CD4-positive, alpha-beta T cell treated with Interleukin-17A for 1 hour (primary cell): ENCODE measurements around the gene LRRTM3.
A peak's percentile ranks its signal among the peaks of the same experiment; 100 is the strongest.

Experiments
- DNase-seq: peaks from one replicate; pipeline ENCODE4 v3.0.0-alpha.2; 2020

LRRTM3 gene

GRCh38 chr10:66925896-66926715 lies at the start of gene LRRTM3:
Gene LRRTM3, plus strand, starts transcription at chr10:66926036.
- DNase-seq: peak; percentile 16

GRCh38 chr10:66877361-66877760 lies 48.5 kb upstream of the LRRTM3 start:
- no peak for DNase-seq

- no peak for DNase-seq
Measured at GRCh38 chr10:66880292-66880691, 45.5 kb upstream of the LRRTM3 start.

GRCh38 chr10:66880826-66881225 lies 45.0 kb upstream of the LRRTM3 start:
- no peak for DNase-seq

- no peak for DNase-seq
Measured at GRCh38 chr10:66881814-66882213, 44.0 kb upstream of the LRRTM3 start.

- no peak for DNase-seq
Measured at GRCh38 chr10:66882271-66882670, 43.6 kb upstream of the LRRTM3 start.

GRCh38 chr10:66886848-66887247 lies 39.0 kb upstream of the LRRTM3 start:
- no peak for DNase-seq

- no peak for DNase-seq
Measured at GRCh38 chr10:66888237-66888636, 37.6 kb upstream of the LRRTM3 start.

- DNase-seq: no peak
Measured at GRCh38 chr10:66892871-66893270, 33.0 kb upstream of the LRRTM3 start.

- no peak for DNase-seq
Measured at GRCh38 chr10:66910671-66911070, 15.2 kb upstream of the LRRTM3 start.

- no peak for DNase-seq
Measured at GRCh38 chr10:66916030-66916429, 9.8 kb upstream of the LRRTM3 start.

GRCh38 chr10:66917104-66917503 lies 8.7 kb upstream of the LRRTM3 start:
- DNase-seq: no peak

GRCh38 chr10:66919248-66919647 lies 6.6 kb upstream of the LRRTM3 start:
- no peak for DNase-seq

- no peak for DNase-seq
Measured at GRCh38 chr10:66924674-66925345, 1.0 kb upstream of the LRRTM3 start.

GRCh38 chr10:66925373-66925772 lies 463 bp upstream of the LRRTM3 start:
- DNase-seq: no peak

GRCh38 chr10:66926841-66927240 lies 1.0 kb downstream of the LRRTM3 start:
- DNase-seq: no peak

GRCh38 chr10:66927251-66927935 lies 1.6 kb downstream of the LRRTM3 start:
- DNase-seq: no peak

- DNase-seq: no peak
Measured at GRCh38 chr10:66927971-66928770, 2.3 kb downstream of the LRRTM3 start.

- DNase-seq: no peak
Measured at GRCh38 chr10:66928776-66929175, 2.9 kb downstream of the LRRTM3 start.

GRCh38 chr10:66929375-66929774 lies 3.5 kb downstream of the LRRTM3 start:
- no peak for DNase-seq

GRCh38 chr10:66931340-66931948 lies 5.6 kb downstream of the LRRTM3 start:
- DNase-seq: peak; percentile 18

- DNase-seq: no peak
Measured at GRCh38 chr10:66931949-66932343, 6.1 kb downstream of the LRRTM3 start.

GRCh38 chr10:66934711-66935110 lies 8.9 kb downstream of the LRRTM3 start:
- DNase-seq: no peak
